Measurements from ENCODE around the gene OR2AG2.
A peak's percentile ranks its signal among the peaks of the same experiment; 100 is the strongest.
"Not testable (repeated sequence)": the region's sequence is repeated elsewhere in the genome, so short reads cannot be mapped to it uniquely, and the experiment has no call there.

OR2AG2 gene, protein sequence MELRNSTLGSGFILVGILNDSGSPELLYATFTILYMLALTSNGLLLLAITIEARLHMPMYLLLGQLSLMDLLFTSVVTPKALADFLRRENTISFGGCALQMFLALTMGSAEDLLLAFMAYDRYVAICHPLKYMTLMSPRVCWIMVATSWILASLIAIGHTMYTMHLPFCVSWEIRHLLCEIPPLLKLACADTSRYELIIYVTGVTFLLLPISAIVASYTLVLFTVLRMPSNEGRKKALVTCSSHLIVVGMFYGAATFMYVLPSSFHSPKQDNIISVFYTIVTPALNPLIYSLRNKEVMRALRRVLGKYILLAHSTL

DNA sequence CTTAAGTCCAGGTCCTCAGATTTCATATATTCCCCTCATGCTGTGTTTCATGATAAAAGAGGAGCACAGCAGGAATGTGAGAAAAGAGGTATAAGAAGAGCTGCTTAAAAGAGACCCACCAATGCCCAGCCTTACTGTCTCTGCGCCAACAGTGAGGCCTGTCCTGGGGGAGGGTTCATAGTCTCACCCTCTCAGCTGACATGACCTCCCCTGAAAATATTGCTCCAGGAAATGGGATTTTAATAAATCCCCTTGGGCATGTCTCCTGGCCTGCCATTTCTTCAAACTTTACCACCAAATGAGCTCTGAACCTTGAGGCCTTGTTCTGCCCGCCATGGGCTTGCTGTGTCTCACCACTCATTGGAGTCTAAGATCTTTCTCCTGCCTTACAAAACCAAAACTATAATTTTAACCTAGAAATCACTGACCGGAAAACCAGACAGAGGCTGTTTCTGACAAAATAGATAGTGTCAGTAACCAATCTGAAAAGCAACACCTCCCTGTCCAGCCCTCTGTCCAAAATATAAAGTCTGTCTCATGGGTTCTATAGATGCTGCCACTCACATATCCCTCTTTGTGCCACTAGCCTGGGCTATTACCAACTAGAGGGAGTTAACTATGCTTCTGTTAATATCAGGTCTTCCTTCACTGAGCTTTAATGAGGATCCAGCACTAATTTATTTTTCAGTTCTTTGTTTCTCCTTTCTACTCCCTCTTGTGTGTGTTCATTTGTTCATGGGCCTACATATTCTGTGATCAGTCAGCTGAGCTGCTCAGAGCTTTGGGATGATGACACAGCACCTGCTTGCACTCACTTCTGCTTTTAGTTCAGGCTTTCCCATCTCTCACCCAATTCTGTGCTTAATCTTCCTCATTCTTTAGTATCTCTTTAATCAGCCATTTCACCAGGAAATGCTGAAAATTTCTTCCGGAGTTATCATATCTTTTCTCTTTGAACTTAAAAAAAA is at the start of gene OR2AG2:
TSS of gene OR2AG2 (minus strand) at position 51 of the 968 bp plus-strand sequence. CDS start 3,019 bp downstream, outside the sequence.
- DNase-seq (ENCODE audit: low spot score), result no peak

DNA sequence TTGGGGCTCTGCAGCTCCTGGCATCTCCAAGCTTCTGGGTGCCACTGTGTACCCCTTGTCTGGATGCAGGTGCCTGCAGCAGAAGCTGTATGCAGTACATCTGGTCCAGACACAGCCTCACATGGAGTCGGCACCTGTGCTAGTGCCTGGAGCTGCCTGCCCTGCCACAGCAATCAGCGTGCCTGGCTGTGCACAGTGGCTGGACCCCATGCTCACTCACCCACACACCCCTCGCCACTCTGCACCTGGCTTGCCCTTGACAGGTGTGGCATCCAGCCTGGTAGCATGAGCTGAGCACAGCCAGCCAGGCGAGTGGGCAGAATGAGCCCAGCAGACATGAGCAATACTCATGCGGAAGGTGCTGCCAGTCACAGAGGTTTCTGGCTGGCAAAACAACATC is 47.2 kb upstream of the OR2AG2 start:
- no peak for DNase-seq (ENCODE audit: low spot score)

DNA sequence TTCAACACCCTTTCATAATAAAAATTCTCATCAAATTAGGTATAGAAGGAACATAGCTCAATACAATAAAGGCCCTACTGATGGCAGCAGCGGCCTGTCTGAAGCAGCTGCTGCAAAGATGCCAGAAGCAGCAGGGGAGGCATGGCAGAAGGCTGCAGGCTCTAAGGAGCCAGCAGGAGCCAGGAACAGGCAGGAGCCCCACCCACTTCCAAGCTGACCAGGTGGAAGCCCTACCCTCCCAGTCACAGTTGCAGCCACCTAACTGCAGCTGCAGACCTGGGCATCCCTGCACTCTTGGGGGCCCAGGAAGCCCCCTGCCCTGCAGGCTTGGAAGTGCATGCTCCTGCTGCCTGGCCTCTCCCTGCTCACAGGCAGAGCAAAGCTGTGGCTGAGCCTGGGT is 45.9 kb upstream of the OR2AG2 start:
- DNase-seq (ENCODE audit: low spot score), result no peak

DNA sequence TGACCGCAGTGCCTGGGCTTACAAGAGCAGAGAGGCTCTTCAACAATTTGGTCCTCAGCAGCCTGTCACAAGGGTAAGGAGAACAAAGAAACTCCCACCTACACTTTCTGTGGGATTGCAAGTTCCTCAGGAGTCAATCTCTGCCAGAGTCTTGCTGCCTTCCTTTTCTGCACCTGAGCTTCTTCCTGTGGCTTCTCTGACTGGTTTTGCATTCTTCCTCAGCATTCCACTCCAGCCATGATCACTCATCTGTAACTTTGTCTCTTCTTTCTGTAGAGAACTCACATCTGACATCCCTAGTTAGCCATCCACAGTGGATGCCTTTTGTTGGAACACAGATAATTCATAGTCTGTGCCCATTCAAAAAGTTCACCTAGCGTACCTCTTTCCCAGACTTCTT is 41.9 kb upstream of the OR2AG2 start:
- no peak for DNase-seq (ENCODE audit: low spot score)

DNA sequence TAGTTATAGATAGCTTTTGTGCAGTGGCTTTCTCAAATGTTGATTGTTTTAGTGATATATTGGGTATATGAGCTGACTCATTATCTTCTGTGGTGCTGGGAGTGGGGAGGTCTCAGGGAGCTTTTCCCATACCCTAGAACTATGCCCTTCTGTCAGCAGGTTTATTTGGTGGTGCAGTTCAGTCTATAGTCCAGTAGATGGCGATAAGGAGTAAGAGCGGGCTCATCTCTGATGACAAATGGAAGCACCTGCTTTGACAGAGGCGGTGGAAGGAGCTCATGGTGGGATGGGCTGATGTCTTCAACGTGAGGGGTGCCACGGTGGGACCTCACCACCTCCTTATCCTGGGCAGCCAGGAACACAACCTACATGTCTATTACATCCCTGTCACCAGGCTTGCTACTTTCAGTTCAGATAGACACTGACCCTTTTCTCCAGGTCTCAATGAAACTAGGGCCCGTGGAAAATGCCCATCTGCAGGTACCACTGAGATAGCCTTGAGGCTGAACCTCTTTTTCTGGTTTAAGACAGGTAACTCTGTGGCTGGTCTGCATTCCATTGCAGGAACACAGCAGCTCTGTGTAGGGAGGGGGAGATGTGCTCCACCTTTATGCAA is 40.7 kb upstream of the OR2AG2 start:
- DNase-seq (ENCODE audit: low spot score), result peak; percentile 43

DNA sequence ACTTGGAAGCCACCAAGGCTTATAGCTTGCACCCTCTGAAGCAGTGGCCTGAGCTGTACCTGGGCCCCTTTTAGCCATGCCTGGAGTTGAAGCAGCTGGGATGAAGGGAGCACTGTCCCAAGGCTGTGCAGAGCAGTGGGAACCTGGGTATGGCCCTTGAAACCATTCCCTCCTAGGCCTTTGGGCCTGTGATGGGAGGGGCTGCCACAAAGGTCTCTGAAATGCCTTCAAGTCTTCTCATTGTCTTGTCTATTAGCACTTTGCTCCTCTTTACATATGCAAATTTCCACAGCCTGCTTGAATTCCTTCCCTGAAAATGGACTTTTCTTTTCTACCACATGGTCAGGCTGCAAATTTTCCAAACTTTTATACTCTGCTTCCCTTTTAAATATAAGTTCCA is 29.3 kb upstream of the OR2AG2 start:
- DNase-seq (ENCODE audit: low spot score), result not testable (repeated sequence)

DNA sequence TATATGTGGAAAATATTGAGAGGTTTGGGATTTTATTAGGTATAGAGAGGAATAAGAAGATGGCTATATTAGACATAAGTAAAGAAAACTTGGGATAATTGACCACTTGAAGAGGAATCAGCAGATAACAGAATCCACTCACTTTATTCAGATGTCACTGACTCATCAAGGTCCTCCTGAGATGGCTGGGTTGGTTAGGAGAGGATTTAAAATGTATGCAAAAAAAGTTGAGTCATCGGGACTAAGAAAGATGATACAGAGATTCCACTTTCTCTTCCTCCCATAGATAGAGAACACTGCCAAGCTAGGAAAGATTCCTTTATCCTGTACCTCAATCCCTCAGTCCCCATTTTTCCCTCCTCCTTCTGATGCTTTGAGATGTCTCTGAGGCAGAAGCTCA is 27.6 kb upstream of the OR2AG2 start, which contains the start of gene OR6A2:
TSS of gene OR6A2 (minus strand) at position 288 of the 400 bp plus-strand sequence. CDS start 3,981 bp downstream, outside the sequence.
- no peak for DNase-seq (ENCODE audit: low spot score)

DNA sequence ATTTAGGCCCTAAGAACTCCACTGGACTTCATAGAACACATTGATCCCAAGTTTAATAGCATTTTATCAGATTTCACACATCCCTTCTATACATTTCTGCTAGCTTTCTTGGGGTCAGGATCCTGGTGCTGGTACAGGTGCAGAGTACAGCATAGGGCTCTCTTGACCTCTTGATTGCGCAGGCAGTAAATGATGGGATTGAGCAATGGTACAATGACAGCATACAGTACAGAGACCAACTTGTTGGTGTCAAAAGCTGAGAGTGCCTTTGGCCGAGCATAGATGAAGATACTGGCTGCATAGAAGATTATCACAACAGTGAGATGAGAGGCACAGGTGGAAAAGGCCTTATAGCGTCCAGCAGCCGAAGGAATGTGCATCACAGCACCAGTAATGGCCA is 22.9 kb upstream of the OR2AG2 start:
- DNase-seq (ENCODE audit: low spot score), result no peak

DNA sequence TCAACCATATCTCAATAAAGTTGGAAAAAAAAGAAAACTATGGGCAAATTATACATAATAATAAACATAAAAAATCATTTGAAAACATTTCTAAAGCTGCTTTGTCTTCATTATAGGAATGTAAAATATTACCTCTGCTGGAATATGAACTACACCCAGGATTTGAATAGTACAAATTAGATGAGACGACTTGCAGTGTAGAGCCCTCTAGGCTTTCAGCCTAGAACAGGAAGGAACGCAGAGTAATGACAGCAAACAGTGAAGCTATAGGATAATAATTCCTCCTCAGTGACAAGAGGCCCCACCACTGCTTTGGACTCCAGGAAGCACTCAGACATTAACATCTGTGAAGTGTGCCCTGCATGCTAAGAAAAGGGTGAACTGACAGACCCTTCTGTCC is 18.8 kb upstream of the OR2AG2 start:
- no peak for DNase-seq (ENCODE audit: low spot score)

DNA sequence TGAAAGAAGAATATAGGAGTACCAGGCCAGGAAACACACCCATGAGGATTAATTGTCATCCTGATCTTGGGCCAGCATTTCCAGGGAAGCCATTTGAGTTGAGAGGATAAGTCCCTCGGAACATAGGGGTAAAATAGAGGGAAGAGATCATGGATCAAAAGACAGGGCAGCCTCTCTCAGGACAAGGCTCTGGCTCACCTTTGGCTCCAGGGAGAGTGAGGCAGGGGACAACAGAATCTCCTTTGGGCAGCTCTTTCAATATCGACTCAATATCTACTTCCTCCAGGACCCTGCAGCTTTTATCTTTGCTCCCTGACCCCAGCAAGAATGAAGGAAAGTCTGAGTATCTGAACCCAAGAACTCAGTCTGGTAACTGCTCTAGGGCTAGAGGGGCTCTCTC is 10.9 kb upstream of the OR2AG2 start, which contains the start of gene OR2AG1:
TSS of gene OR2AG1 (plus strand) at position 301 of the 400 bp plus-strand sequence. CDS start 2,018 bp downstream, outside the sequence.
- DNase-seq (ENCODE audit: low spot score), result no peak

DNA sequence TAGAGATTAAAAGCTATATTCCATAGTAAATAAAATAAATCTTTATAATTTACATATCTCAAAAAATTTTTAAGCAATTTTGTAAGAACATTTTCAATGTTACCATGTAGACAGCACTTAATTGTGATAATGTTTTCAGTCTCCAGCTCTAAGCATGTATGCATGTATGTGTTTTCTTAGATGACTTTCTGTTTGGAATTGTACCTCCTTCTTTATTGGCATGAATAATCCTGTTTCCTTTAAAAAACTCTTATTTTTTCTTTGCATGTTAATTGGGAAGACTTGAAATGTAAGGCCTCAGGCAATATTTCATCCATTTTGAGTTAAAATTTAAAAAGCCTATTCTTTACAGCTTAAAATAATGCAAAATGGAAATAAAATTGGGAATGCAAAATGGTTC is 9.1 kb upstream of the OR2AG2 start:
- DNase-seq (ENCODE audit: low spot score), result no peak

DNA sequence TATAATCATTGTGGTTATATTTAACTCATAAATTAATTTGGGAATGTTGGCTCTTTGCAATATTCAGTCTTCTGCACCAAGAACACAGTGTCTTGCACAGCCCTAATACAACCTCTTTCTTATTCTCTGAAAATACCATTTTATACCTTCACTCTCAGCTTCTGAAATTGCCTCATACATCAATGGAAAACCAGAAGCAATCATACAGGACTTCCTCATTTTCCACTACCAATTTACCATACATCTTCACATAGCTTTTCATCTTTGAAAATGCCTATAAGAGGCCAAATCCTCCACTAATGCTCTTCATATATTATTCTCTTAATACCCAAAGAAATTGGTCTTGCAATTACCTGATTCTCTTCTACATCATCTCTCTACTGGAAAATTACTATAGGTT is 6.7 kb upstream of the OR2AG2 start:
- no peak for DNase-seq (ENCODE audit: low spot score)

DNA sequence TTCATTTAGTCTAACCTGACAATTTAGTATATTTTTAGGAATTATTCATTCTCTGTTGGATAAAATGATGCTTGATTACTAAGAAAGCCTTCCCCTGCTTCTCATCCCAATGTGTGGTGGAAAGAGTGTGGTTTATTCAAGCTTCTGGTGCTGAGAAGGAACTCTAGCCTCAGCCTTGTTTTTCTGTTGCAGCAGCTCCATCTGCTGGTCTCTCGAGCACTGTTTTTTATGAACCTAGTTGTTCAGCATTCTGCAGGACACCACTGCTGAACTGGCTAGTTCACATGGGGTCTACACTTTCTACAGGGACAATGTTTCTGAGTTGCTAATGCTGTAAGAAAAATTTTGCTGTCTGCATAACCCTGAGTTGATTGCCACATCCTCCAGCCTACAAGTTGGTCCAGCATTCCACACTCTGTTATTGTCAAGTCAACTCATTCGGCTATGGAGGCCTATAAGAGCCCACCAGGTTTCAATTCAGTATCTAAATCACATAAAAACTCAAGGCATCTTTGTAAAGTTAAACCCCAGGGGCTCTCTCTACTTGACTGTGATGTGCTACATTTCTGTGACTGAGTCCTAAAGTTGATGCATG is 14.3 kb downstream of the OR2AG2 start:
- DNase-seq (ENCODE audit: low spot score), result peak; percentile 61

DNA sequence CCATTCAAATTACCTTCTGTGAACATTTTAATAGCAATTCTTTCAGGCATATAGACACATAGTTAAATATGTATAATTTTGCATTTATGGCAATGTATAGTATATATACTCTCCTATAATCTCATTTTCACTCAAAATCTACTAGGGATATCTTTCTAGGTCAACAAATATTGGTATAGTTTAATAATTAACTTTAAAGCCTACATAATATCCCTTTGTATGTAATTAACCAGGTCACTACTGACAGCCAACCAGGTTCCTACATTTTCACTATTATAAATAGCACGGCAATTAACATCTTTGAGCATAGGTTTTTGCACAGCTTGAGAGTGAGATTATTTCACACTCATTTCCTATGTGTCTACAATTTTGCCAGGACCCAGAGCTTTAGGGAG is 15.8 kb downstream of the OR2AG2 start:
- no peak for DNase-seq (ENCODE audit: low spot score)

DNA sequence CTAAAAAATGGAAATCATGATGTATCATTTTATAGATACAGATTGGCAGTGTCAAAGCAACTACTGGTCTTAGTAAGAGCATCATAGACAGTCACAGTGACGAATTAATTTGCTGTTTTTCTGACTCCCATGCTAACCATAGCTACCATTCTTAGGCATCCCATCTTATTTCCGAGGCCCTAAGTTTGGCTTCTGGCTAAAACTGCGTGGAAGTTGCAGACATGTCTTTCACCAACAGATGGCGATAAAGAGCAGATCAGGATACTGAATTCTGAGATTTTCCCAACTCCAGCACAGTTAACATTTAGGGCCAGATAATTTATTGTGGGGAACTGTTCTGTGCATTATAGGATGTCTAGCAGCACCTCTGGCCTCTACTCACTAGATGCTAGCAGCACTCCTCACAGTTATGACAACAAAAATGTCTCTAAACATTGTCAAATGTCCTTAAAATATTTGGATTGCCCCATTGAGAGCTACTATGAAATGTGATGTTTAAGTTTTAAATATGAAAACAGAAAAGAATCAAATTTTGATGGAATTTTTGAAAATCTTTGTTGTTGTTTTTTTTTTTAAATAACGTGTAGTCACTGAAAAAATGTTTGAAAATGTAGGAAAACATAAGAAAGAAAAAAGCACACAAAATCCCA is 16.3 kb downstream of the OR2AG2 start:
- peak; percentile 64 for DNase-seq (ENCODE audit: low spot score)

DNA sequence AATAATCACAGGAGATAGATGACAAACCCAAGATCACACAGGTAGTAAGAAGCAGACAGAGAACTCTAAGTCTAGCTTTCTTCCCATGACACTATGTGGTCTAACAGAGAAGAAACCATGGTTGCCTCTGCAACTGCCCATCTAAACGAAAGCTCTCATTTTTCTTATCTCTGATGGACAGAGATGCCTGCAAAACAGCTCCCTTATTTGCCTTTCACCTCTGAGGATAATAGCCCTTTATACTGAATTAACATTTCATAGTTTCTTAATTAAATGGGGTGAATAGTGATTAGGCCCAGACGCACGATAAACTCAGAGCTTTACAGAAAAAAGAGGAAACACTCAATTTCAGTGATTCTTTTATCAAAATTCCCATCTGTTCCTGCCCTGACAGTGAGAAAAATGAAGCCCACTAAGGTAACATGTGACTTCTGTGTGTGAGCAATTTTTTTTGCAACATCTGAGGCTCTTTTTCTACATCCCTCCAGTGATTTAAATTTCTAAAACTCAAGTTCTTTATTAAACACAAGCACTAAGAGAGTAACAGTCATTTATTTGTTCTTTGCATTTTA is 24.6 kb downstream of the OR2AG2 start:
- no peak for DNase-seq (ENCODE audit: low spot score)

DNA sequence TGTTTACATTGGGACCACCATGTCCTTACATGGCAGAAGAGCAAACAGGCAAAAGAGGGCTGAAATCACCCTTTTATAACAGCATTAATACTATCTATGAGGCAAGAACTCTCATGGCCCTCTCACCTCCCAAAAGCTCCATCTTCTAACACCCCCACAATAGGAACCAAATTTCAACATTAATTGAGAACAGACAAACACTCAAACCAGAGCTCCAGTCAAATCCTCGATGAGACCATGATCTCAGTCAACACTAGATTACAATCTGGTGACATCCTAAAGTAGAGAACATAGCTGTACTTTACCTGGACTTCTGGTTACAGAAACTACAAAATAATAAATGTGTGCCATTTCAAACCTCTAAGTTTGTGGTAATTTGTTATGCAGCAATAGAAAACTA is 25.1 kb downstream of the OR2AG2 start:
- no peak for DNase-seq (ENCODE audit: low spot score)

DNA sequence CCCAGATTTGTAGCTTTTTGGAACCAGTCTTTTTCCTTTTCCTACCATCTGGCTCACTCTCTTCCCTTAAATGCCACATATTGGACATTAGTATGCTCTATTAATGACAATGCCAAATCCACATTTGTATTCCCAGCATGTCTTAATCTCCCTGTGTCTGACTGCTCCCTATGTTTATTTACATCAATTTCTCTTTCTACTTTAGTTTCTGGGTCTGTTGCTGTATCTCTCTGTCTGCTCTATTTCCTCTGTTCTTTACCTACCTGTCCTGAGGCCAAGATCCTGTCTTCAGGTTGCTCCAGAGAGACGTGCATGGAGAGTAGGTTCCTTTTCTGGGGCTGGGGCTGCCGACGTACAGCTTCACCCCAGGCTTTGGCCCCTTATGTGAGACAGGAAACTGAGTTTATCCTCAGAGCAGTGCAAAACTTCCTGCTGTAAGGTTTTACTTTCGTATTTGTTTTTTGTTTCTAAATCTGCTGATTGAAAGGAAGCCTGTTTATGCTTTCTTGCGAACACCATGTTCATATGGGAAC is 25.6 kb downstream of the OR2AG2 start:
- no peak for DNase-seq (ENCODE audit: low spot score)

DNA sequence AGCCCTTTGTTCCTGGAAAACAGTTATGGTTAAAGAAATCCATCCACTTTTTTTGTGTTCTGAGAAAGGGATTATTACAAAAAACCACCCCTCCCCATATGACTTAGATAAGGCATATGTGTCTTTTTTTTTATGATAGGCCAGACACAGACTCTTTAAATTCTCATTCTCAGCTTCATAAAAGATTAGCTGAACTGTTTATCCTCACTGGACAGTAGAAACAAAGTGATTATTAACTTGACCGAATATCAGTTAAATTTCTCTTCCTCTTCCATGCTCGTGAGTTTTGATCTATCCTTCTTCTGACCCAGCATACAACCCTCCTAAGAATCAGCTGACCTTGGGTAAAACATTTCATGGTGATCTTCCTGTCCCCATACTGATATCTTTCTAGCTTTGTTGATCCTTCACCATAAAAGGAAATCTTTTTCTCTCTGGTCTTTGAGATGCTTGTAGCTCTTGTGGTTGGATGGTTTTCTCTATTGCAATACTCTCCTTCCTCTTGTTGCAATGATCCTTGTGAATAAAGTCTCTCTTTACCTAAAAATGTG is 26.2 kb downstream of the OR2AG2 start:
- no peak for DNase-seq (ENCODE audit: low spot score)

DNA sequence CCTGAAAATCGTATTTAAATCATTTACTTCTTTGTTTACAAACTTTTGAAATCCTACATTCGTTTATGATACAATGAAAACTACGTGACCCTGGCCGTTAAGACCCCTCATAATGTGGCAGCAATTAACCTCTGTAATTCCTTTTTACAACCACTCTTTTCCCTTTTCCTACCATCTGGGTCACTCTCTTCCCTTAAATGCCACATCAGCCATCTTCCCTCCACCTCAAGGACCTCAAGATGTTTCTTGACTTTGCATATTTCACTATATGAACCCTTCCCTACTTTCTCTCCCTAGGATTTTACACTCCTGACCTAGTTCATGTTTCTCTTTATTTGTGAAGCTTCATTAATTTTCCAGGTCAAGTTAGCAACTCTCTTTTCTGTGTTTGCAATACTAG is 26.8 kb downstream of the OR2AG2 start:
- DNase-seq (ENCODE audit: low spot score), result no peak

DNA sequence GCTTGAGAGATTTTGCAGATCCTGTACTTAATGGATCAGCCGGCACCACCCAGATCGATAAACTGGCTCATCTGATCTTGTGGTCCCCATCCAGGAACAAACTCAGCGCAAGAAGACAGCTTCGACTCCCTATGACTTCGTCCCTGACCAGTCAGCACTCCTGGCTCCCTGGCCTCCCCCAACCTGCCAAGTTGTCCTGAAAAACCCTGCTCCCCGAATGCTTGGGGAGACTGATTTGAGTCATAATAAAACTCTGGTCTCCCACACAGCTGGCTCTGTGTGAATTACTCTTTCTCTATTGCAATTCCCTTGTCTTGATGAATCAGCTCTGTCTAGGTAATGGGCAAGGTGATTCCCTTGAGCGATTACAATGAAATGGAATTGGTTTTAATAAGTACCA is 29.5 kb downstream of the OR2AG2 start:
- no peak for DNase-seq (ENCODE audit: low spot score)

All from AG08396 (cell line).